Glutamatergic neuron (in vitro differentiated cells): ENCODE results near the gene SPINT2. TPM values are rescaled to one million over a fixed set of nuclear protein-coding genes. Genes with fewer than 3 reads are reported as not detected.

Experiments
- DNase-seq: peaks from one replicate; pipeline ENCODE4 v3.0.0; 2022
- H3K27ac Mint-ChIP-seq: one replicate; pipeline ENCODE4 v1.8.0; 2020; ENCODE audit warnings: mild to moderate bottlenecking, mixed read lengths, inconsistent platforms; ENCODE audit not compliant: unreplicated experiment
- H3K27me3 Mint-ChIP-seq: one replicate; pipeline ENCODE4 v1.8.0; 2020; ENCODE audit warnings: mild to moderate bottlenecking, moderate library complexity, mixed read lengths, inconsistent platforms; ENCODE audit not compliant: unreplicated experiment
- H3K36me3 Mint-ChIP-seq: one replicate; pipeline ENCODE4 v1.8.0; 2020; ENCODE audit warnings: mild to moderate bottlenecking, mixed read lengths, inconsistent platforms; ENCODE audit not compliant: unreplicated experiment
- H3K4me1 Mint-ChIP-seq: one replicate; pipeline ENCODE4 v1.8.0; 2020; ENCODE audit warnings: mild to moderate bottlenecking, low read depth, mixed read lengths, inconsistent platforms; ENCODE audit not compliant: unreplicated experiment
- H3K4me3 Mint-ChIP-seq: one replicate; pipeline ENCODE4 v1.8.0; 2020; ENCODE audit warnings: mild to moderate bottlenecking, mixed read lengths, inconsistent platforms; ENCODE audit not compliant: unreplicated experiment
- H3K9me3 Mint-ChIP-seq: one replicate; pipeline ENCODE4 v1.8.0; 2020; ENCODE audit warnings: mild to moderate bottlenecking, moderate library complexity, mixed read lengths, inconsistent platforms; ENCODE audit not compliant: unreplicated experiment
- CTCF ChIP-seq: fragments of 200-600 bp; sonication (generic); IDR thresholded peaks from one replicate; pipeline ENCODE4 v1.5.0; 2021; ENCODE audit not compliant: partially characterized antibody, unreplicated experiment
- total RNA-seq: library from RNA; stranded (reverse); fragmentation: NEBNext Ultra II Directional; extraction: Animal tissue kit (Norgen Biotek cat#: 25700); gene quantifications from one replicate; pipeline ENCODE4 v1.2.1, GENCODE V29; 2021; ENCODE audit not compliant: unreplicated experiment

SPINT2 gene
- total RNA-seq, 1 donor from 2014 or later, result 78.9 TPM

GRCh38 chr19:38307597-38307996 lies 43.2 kb downstream of the SPINT2 start:
- Mint-ChIP-seq H3K27me3 (peaks cover 5% of the 10 kb centered on the region), H3K27ac (no peak overlapping the region), H3K36me3 (no peaks in the 10 kb centered on the region), H3K9me3 (peaks cover 4% of the 10 kb centered on the region), H3K4me1 (peaks cover 4% of the 10 kb centered on the region), H3K4me3 (no peak overlapping the region)
- DNase-seq, result no peak
- no peak for TF ChIP-seq CTCF

GRCh38 chr19:38308006-38308766 lies 43.8 kb downstream of the SPINT2 start:
- peaks cover 2% of the 10 kb centered on the region for H3K4me1 Mint-ChIP-seq
- peaks cover 3% of the 10 kb centered on the region for H3K27me3 Mint-ChIP-seq
- no peak overlapping the region for H3K27ac Mint-ChIP-seq
- no peaks in the 10 kb centered on the region for H3K36me3 Mint-ChIP-seq
- DNase-seq, result no peak
- peaks cover 4% of the 10 kb centered on the region for H3K9me3 Mint-ChIP-seq
- no peak for TF ChIP-seq CTCF
- H3K4me3 Mint-ChIP-seq, result peak overlapping the region; percentile 20

DNA sequence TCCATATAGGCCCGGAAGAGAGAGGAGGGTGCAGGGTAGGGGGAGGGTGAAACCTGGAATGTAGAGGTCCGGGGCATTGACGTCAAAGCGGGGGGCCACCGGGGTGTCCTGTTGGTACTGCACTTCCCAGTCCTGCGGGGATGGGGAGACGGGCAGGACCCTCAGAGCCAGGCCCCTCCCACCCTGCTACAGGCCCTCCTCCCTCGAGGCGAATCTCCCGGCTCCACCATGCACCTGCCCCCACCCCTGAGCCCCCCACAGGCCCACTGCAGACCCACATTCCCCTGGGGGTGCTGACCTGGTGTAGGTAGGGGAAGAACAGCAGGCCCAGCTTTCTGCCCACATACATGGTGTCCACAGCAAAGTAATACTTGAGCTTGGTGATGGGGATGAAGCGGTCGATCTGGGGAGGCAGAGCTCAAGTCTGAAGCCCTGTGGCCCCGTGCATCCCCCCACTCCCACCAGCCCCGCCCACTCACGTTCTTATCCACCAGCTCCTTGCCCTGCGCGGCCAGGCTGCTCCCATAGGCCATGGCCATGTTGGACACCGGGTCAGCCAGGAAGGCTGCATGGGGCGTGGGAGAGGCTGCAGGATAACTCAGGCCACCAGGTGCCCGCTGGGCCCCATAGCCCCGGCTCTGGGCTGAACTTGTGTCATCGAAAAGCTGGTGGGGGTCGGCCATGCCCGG lies 44.7 kb downstream of the SPINT2 start:
- Mint-ChIP-seq H3K9me3 (peaks cover 4% of the 10 kb centered on the region), H3K36me3 (no peaks in the 10 kb centered on the region), H3K4me1 (peaks cover 2% of the 10 kb centered on the region), H3K4me3 (no peak overlapping the region), H3K27me3 (peaks cover 3% of the 10 kb centered on the region), H3K27ac (no peak overlapping the region)
- DNase-seq, result no peak
- TF ChIP-seq CTCF, result no peak

DNA sequence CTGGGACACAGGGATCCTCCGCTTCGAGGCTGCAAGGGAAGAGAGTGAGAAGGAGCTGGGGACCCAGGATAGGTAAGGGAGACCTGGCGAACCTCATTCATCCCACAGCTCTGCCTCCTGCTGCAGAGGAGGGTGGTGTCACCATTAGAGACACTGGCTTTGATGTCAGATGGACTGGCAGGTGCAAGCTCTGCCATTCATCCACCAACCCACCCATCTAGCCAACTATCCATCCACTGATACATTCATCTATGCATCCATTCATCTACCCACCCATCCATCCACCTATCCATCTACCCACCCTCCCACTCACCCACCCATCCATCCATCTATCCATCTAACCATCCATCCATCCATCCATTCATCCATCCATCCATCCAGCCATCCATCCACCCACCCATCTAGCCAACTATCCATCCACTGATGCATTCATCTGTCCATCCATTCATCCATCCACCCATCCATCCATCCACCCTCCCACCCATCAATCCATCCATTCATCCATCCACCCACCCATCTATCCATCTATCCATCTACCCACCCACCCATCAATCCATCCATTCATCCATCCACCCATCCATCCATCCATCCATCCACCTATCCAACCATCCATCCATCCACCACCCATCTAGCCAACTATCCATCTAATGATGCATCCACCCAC lies 45.4 kb downstream of the SPINT2 start:
- TF ChIP-seq CTCF, result no peak
- Mint-ChIP-seq H3K9me3 (peaks cover 4% of the 10 kb centered on the region), H3K27me3 (peaks cover 3% of the 10 kb centered on the region), H3K4me1 (peaks cover 2% of the 10 kb centered on the region), H3K4me3 (no peak overlapping the region), H3K36me3 (no peaks in the 10 kb centered on the region), H3K27ac (no peak overlapping the region)
- no peak for DNase-seq
